HCEC 1CT (cell line): Measurements from ENCODE around the gene DRG1.
A peak's percentile ranks its signal among the peaks of the same experiment; 100 is the strongest.
"Not testable (repeated sequence)": the region's sequence is repeated elsewhere in the genome, so short reads cannot be mapped to it uniquely, and the experiment has no call there.

Experiments
- DNase-seq: peaks from one replicate; pipeline ENCODE4 v3.0.0-alpha.2; 2017

Gene DRG1

GRCh38 chr22:31443516-31443915 lies 44.1 kb downstream of the DRG1 start:
- no peak for DNase-seq

DNA sequence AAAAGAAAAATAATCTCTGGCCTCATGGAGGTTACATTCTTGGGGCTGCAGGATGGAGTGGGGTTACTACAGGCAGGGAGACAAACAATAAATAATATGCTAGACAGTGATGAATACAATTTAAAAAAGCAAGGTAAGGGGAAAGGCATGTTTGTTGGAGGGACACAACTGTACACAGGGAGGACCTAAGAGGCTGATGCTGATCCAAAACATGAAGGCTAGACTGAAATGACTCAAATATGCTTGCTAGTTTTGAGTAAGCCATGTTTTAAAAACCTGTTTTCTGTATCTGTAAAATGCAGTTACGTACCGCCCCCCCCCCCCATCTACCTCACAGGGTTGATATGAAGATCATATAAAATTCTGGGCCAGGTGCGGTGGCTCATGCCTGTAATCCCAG lies 46.2 kb downstream of the DRG1 start:
- no peak for DNase-seq

- no peak for DNase-seq
These were observed 46.8 kb downstream of the DRG1 start for GRCh38 chr22:31446208-31446607.

- no peak for DNase-seq
These were observed 47.4 kb downstream of the DRG1 start for GRCh38 chr22:31446767-31447166.

- DNase-seq, result no peak
These were observed 47.9 kb downstream of the DRG1 start for GRCh38 chr22:31447337-31447736.

GRCh38 chr22:31448382-31448781 lies 49.0 kb downstream of the DRG1 start:
- DNase-seq, result no peak

DNA sequence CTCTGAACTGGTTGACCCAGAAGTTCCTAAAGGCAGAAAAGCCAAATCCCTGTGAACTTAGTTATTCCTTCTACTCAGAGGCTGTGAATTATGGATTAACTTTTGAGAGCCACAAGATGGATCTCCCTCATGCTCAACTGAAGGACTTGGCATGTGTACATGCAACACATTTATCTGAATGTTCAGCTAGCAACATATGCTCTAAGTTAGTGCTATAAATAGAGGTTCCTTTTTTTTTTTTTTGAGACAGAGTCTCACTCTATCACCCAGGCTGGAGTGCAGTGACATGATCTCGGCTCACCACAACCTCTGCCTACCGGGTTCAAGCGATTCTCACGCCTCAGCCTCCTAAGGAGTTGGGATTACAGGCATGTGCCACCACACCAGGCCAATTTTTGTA lies 50.1 kb downstream of the DRG1 start:
- DNase-seq, result no peak

DNA sequence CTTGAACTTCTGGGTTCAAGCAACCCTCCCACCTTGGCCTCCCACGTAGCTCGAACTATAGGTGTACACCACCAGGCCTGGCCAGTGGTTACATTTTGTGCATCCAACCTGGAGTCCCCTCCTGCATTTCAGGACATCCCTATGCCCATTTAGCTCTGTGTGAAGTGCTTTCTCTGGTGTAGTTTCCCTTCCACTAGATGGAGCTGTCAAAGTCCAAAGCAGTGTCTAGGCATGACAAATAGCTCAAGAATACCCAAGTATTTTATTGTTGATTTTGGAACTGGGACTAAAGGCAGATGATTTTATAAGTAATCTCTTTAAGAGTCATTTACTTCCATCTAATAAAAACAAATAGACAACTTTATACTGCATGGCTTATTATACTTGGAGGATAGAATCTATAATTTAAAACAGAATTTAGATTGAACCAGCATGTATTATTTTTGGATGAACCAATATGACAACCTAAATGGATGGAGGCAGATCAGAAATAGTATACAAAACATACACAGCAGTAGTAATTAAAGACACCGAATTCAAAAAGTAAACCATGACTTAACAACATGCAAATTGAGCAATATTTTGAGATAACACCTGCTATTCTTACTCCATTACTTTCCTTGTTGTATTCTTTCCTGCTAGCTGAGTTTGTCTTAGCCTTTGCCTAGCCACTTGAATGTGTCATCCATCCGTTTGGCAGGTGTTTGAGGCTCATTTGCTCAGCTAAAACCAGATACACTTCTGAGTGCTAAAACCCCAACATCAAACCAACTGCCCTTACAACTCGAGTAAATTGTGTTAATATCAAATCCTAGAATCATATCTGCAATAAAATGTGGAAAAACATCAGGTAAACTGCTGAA lies 52.5 kb downstream of the DRG1 start:
- DNase-seq, result peak; percentile 60

DNA sequence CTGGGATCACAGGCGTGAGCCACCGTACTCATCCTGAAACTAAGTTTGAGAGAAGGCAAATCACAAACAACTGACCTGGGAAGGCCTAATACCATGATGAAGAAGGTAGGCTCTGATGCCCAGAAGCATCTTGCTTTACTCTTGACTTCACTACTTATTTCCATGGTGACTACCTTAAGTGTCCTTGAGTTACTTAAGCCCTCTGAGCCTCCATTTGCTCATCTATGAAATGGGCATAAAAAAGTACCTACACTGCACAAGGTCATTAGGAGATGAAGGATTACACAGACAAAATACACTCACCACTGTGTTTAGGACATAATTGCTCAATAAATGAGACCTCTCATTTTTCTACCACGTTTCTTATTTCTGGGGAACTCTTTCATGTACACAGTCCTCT lies 62.3 kb downstream of the DRG1 start:
- no peak for DNase-seq

- DNase-seq, result no peak
These were observed 65.9 kb downstream of the DRG1 start for GRCh38 chr22:31465307-31465706.

DNA sequence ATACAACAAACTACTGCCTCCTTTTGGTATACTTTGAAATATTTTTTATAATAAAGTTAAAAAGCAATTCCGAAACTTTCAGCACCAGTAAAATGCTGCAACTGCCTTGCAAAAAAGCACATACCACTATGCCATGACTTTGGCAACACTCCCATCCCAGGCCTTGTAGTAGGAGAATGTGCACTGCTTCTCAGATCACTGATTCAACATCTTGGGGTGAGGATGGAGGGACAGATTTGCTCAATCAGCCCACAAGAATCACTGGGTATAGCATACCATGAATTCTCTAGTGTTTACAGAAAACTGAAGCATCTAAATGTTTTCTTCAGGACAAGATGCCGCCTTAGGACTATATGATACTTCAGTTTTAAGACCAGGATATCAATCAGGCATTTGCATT lies 75.3 kb downstream of the DRG1 start:
- peak; percentile 39 for DNase-seq

- DNase-seq, result no peak
These were observed 76.4 kb downstream of the DRG1 start for GRCh38 chr22:31475800-31476199.

DNA sequence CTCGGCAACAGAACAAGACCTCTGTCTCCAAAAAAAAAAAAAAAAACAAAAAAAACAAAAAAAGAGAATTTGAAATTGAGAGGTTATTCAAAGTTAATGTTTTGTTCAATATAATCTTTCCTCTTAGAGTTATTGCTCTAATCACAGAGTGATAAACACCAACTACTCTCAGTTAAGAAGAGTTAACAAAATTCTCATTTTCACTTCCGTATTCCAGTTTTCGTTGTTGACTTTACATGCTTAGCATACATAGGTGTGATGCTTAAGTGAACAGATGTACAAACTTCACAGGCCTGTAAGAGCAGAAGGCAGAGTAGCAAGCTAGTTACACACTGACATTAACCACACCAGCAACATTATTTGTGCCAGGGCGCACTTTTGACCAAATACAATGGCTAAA lies 77.9 kb downstream of the DRG1 start:
- no peak for DNase-seq

- no peak for DNase-seq
These were observed 81.7 kb downstream of the DRG1 start for GRCh38 chr22:31481129-31481528.

DNA sequence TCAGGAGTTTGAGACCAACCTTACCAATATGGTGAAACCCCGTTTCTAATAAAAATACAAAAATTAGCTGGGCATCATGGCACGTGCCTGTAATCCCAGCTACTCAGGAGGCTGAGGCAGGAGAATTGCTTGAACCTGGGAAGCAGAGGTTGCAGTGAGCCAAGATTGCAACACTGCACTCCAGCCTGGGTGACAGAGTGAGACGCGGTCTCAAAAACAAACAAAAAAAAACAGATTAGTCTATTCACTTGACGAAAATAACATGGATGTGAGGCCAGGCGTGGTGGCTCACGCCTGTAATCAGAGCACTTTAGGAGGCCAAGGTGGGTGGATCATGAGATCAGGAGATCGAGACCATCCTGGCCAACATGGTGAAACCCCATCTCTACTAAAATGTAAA lies 83.1 kb downstream of the DRG1 start:
- not testable (repeated sequence) for DNase-seq
